Adrenal gland (tissue), 12 donors: Measurements from ENCODE around the gene CDK17. TPM values are rescaled to one million over a fixed set of nuclear protein-coding genes. Genes with fewer than 3 reads are reported as not detected.

Experiments used
- DNase-seq, 7 donors: peaks; one replicate each; pipeline ENCODE4 v3.0.0-alpha.2; 2019 to 2020
- H3K27ac ChIP-seq, 5 donors: fragments of 200-600 bp; sonication (generic) in 4 of 5; 1 replicate in 3 of 5; 2 replicates in 2 of 5; pipeline versions ENCODE4 v1.5.1 to v1.8.0; 2016 to 2020; ENCODE audit warnings: mild to moderate bottlenecking in 1 of 5
- H3K27me3 ChIP-seq: fragments of 200-600 bp; 2 replicates; pipeline ENCODE4 v1.8.0; 2021
- H3K36me3 ChIP-seq, 2 donors: fragments of 200-600 bp; replicated peaks in 1 of 2; 1 replicate in 1 of 2; 2 replicates in 1 of 2; pipeline versions ENCODE4 v1.5.1 to v1.8.0; 2018 to 2022
- H3K4me1 ChIP-seq, 2 donors: fragments of 200-600 bp; replicated peaks in 1 of 2; 1 replicate in 1 of 2; 2 replicates in 1 of 2; pipeline versions ENCODE4 v1.5.1 to v1.8.0; 2018 to 2021
- H3K4me3 ChIP-seq, 4 donors: fragments of 200-600 bp; sonication (generic) in 3 of 4; one replicate each; pipeline ENCODE4 v1.5.1; 2016 to 2018
- H3K9me3 ChIP-seq, 3 donors: fragments of 200-600 bp; sonication (generic) in 1 of 3; replicated peaks in 1 of 3; 1 replicate in 2 of 3; 2 replicates in 1 of 3; pipeline versions ENCODE4 v1.5.1 to v1.8.0; 2016 to 2021
- POLR2A ChIP-seq, 2 donors: fragments of 450-650 bp; IDR thresholded peaks; one replicate each; pipeline ENCODE4 v1.6.1; 2017; ENCODE audit warnings: antibody characterized with exemption in 2 of 2, mild to moderate bottlenecking in 2 of 2, moderate library complexity in 1 of 2
- WGBS, 4 donors: extraction: QIAGEN DNeasy Blood & Tissue Kit in 2 of 4; methylation state at CpG; one replicate each; pipeline versions ENCODE4 v1.1.5 to v1.1.7; 2013 to 2017; 5-methylcytosine and 5-hydroxymethylcytosine counted together
- intact Hi-C, 2 donors: fragments of 100-400 bp; cut with DNase I; formaldehyde crosslinking; loops; one replicate each; pipeline versions ENCODE4 v1.14.1 to v1.15.0; 2022 to 2023
- polyA plus RNA-seq, 3 donors: library from polyadenylated mRNA; stranded (reverse); fragments of 200-250 nt in 2 of 3; fragments of 350-450 nt in 1 of 3; fragmentation: Illumina TruSeq in 1 of 3; extraction: RNeasy Lipid Tissue Mini Kit (QIAGEN cat#74804) in 1 of 3; gene quantifications; one replicate each; pipeline ENCODE4 v1.2.3, GENCODE V29; 2013 to 2014
- total RNA-seq, 9 donors: library from RNA; depleted of rRNA in 4 of 9; stranded (reverse); fragments of >200 nt in 4 of 9; fragments of 120-200 nt in 1 of 9; fragmentation: NEBNext Ultra II Directional in 1 of 9; extraction: Animal tissue kit (Norgen Biotek cat#: 25700) in 1 of 9; gene quantifications; one replicate each; pipeline versions ENCODE4 v1.1.0 to v1.2.4, GENCODE V29; 2013 to 2023
- TF ChIP-seq, protein P1 (sequence below), 6 experiments: fragments of 450-650 bp in 4 of 6; fragments of 200-600 bp in 2 of 6; sonication (generic) in 1 of 6; IDR thresholded peaks; 1 replicate in 5 of 6; 2 replicates in 1 of 6; pipeline versions ENCODE4 v1.5.1 to v1.8.0; 2016 to 2021; ENCODE audit warnings: antibody characterized with exemption in 6 of 6, mild to moderate bottlenecking in 2 of 6, moderate library complexity in 1 of 6
- donor health status: healthy with polysubstance abuse.
- donor health status: Bipolar disorder and iron deficiency.
- donor health status: DM: yes; HTN: yes; CAD: no.
- donor health status: DM: no; HTN: no; CAD: no.
- donor health status: DM: no; HTN: no; CAD: no.
- donor health status: DM: yes; HTN: yes; CAD: no.

The CDK17 gene
- total and polyA plus RNA-seq, 12 donors: 8.0 to 52.6 (median 21.1) TPM

DNA sequence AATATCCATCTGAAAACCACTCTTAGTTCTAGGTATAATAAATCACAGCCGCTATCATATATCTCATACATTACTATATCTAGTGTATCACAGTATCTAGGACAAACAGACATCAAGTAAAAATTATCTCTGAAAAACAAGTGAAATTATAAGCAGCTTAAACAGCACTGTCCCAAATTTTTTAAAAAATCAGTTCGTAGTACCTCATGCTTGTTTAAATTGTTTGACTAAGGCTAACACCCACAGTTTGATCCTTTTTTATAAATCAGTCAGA lies 33.9 kb downstream of the CDK17 start:
- no peaks in the 10 kb centered on the region for H3K9me3 ChIP-seq
- peaks cover 16 to 40% of the 10 kb centered on the region in 2 donors for H3K4me1 ChIP-seq
- WGBS, 4 donors: 90 to 96% (median 93%) methylated on average over 2 of the region's 2 CpGs
- intact Hi-C loops: no loop called here
- H3K4me3 ChIP-seq: no peak overlapping the region
- DNase-seq: no peak
- no peak overlapping the region for H3K27ac ChIP-seq
- H3K27me3 ChIP-seq: no peaks in the 10 kb centered on the region
- TF ChIP-seq, protein P1, sequence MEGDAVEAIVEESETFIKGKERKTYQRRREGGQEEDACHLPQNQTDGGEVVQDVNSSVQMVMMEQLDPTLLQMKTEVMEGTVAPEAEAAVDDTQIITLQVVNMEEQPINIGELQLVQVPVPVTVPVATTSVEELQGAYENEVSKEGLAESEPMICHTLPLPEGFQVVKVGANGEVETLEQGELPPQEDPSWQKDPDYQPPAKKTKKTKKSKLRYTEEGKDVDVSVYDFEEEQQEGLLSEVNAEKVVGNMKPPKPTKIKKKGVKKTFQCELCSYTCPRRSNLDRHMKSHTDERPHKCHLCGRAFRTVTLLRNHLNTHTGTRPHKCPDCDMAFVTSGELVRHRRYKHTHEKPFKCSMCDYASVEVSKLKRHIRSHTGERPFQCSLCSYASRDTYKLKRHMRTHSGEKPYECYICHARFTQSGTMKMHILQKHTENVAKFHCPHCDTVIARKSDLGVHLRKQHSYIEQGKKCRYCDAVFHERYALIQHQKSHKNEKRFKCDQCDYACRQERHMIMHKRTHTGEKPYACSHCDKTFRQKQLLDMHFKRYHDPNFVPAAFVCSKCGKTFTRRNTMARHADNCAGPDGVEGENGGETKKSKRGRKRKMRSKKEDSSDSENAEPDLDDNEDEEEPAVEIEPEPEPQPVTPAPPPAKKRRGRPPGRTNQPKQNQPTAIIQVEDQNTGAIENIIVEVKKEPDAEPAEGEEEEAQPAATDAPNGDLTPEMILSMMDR (IDR thresholded peaks at IDR 0.05): no peak
- TF ChIP-seq POLR2A (IDR thresholded peaks at IDR 0.05): no peak
- no peaks in the 10 kb centered on the region for H3K36me3 ChIP-seq

DNA sequence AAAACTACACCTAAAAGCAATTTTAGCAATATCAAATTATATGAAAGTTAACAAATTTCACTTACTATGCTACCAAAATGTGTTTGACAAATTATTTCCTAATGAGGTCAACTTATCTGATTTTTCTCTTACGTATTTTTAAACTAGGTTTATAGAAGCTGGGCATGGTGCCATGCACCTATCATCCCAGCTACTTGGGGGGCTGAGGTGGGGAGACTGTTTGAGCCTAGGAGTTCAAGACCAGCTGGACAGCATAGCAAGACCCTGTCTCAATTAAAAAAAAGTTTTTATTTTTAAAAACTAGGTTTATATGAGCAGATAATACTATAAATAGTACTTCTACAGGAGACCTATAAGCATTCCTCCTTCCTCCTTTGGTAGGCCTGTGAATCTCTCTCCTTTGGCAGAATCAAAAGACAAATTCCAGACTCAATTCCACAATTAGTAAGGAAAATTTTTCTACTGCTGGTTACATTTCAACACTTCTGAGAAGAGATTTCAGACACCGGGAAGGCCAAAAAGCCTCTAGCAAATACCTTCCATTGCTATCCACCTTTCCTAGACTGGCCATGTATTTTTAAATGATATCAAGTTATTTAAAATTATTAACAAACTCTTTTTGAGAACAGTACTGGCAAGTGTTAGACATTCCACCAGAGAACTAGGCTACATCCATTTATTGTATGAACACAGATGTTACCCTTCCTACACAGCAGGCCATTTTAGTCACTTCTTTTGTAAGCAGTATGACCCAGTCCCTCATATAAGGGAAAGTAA lies 34.4 kb downstream of the CDK17 start:
- Histone ChIP-seq H3K4me3 (no peak overlapping the region), H3K27ac (no peak overlapping the region)

GRCh38 chr12:96364092-96364700 lies 36.0 kb downstream of the CDK17 start:
- no peaks in the 10 kb centered on the region for H3K27me3 ChIP-seq
- no peak for DNase-seq
- no peaks in the 10 kb centered on the region for H3K36me3 ChIP-seq
- H3K4me3 ChIP-seq: no peak overlapping the region
- peaks cover 16 to 37% of the 10 kb centered on the region in 2 donors for H3K4me1 ChIP-seq
- WGBS, 4 donors: 89 to 94% (median 92%) methylated on average over 3 of the region's 3 CpGs
- no peak overlapping the region for H3K27ac ChIP-seq
- intact Hi-C loops: no loop called here
- no peaks in the 10 kb centered on the region for H3K9me3 ChIP-seq
- TF ChIP-seq POLR2A (IDR thresholded peaks at IDR 0.05): no peak
- TF ChIP-seq, protein P1 (IDR thresholded peaks at IDR 0.05): no peak

More for the DNA sequence above, 34.4 kb downstream of the CDK17 start:
- intact Hi-C loops: no loop called here
- no peak for DNase-seq
- Histone ChIP-seq H3K4me1 (peaks cover 16 to 40% of the 10 kb centered on the region in 2 donors), H3K9me3 (no peaks in the 10 kb centered on the region), H3K27me3 (no peaks in the 10 kb centered on the region), H3K36me3 (no peaks in the 10 kb centered on the region)
- no peak for TF ChIP-seq POLR2A (IDR thresholded peaks at IDR 0.05)
- TF ChIP-seq, protein P1 (IDR thresholded peaks at IDR 0.05): no peak
- 49 to 63% (median 61%) methylated on average over 2 of the region's 2 CpGs for WGBS, 4 donors

DNA sequence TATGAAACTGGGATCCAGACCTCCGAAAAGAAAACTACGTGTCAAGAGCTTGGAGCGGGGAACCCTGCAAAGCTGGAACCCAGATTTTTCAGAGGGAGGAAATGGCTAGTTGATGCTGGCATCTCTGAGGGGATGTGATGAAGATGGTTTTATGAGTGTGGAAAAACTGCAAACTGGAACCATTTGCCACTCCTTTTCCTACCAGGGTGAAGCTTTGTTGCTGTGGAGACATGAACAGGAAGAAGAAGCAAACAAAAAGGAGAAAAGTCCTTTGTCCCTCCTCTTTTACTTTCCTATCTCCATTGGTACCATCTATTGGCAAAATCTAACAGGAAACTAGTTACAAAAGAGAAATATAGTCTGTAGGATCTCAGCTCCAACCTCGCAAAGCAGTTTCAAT lies 39.2 kb downstream of the CDK17 start:
- no peak overlapping the region for H3K4me3 ChIP-seq
- H3K9me3 ChIP-seq: no peaks in the 10 kb centered on the region
- H3K4me1 ChIP-seq: peaks cover 6 to 29% of the 10 kb centered on the region in 2 donors
- WGBS, 4 donors: 83 to 93% (median 87%) methylated on average over 4 of the region's 4 CpGs
- H3K36me3 ChIP-seq: no peaks in the 10 kb centered on the region
- DNase-seq: no peak
- H3K27me3 ChIP-seq: no peaks in the 10 kb centered on the region
- no peak overlapping the region for H3K27ac ChIP-seq
- TF ChIP-seq, protein P1 (IDR thresholded peaks at IDR 0.05): no peak
- TF ChIP-seq POLR2A (IDR thresholded peaks at IDR 0.05): no peak
- intact Hi-C loops: no loop called here
